HCT116 (cell line): Measurements from ENCODE around the gene RGCC. TPM values are rescaled to one million over a fixed set of nuclear protein-coding genes. Genes with fewer than 3 reads are reported as not detected.

ENCODE experiments used
- ATAC-seq: fragments of 200-7000 bp; cut with Tn5 transposase; 2 replicates; pipeline ENCODE4 v1.9.1; 2020; ENCODE audit warnings: mild to moderate bottlenecking, moderate library complexity
- BruUV-seq: library from RNA; stranded (reverse); fragments of 400-500 nt; replicated peaks from 2 replicates; lab custom pipeline; 2021; lab: Mats Ljungman, UMichigan
- CTCF ChIA-PET: fragments of 300-600 bp; sonication (Branson Sonifier 250); formaldehyde crosslinking; loops from one replicate; lab custom pipeline; 2021; ENCODE audit warnings: antibody characterized with exemption; lab: Charles Lee
- POLR2A ChIA-PET: fragments of 300-600, 350-600 bp; sonication (Branson Sonifier 250); formaldehyde crosslinking; loops from one replicate; lab custom pipeline; 2021; ENCODE audit warnings: antibody characterized with exemption; lab: Charles Lee
- RAD21 ChIA-PET, 2 experiments: fragments of 300-600 bp; sonication (Branson Sonifier 250); formaldehyde crosslinking; loops; one replicate each; lab custom pipeline; 2023; ENCODE audit warnings: low total read pairs in 2 of 2; ENCODE audit not compliant: uncharacterized antibody in 2 of 2, unreplicated experiment in 2 of 2, low non-redundant PET in 1 of 2; lab: Charles Lee
- DNase-seq: peaks from one replicate; pipeline ENCODE4 v3.0.0-alpha.2; 2010; ENCODE audit warnings: low read depth, low spot score
- H2AFZ ChIP-seq: fragments of 200-600 bp; shearing (Covaris generic), sonication (generic); 2 replicates; pipeline ENCODE4 v1.6.1; 2017; ENCODE audit warnings: low read depth, mixed run types, mixed read lengths, antibody characterized with exemption, low read length; ENCODE audit not compliant: poor library complexity, severe bottlenecking
- H3K27ac ChIP-seq: 2 replicates; pipeline ENCODE4 v1.5.1; 2012; ENCODE audit warnings: low read depth, low read length
- H3K27me3 ChIP-seq: fragments of 200-600 bp; sonication (generic); 2 replicates; pipeline ENCODE4 v1.6.1; 2016; ENCODE audit warnings: mixed run types, low read length, mixed read lengths; ENCODE audit not compliant: insufficient read depth
- H3K36me3 ChIP-seq, 2 experiments: fragments of 200-500 bp in 1 of 2; fragments of 200-600 bp in 1 of 2; sonication (Bioruptor generic) in 1 of 2; sonication (generic) in 1 of 2; 2 replicates each; pipeline versions ENCODE4 v1.5.1 to v1.6.1; 2014 to 2016; ENCODE audit warnings: low read length in 2 of 2, inconsistent platforms in 1 of 2, mixed read lengths in 1 of 2, mixed run types in 1 of 2; ENCODE audit not compliant: insufficient read depth in 2 of 2, control insufficient read depth in 1 of 2
- H3K4me1 ChIP-seq, 2 experiments: fragments of 200-600 bp in 1 of 2; sonication (generic) in 1 of 2; 2 replicates each; pipeline versions ENCODE4 v1.5.1 to v1.6.1; 2012 to 2017; ENCODE audit warnings: low read length in 2 of 2, inconsistent platforms in 1 of 2, mild to moderate bottlenecking in 1 of 2, mixed read lengths in 1 of 2, mixed run types in 1 of 2, moderate library complexity in 1 of 2; ENCODE audit not compliant: insufficient read depth in 2 of 2, control insufficient read depth in 1 of 2
- H3K4me2 ChIP-seq: fragments of 200-600 bp; sonication (generic); 2 replicates; pipeline ENCODE4 v1.6.1; 2017; ENCODE audit warnings: mixed run types, low read length, mixed read lengths
- H3K4me3 ChIP-seq, 2 experiments: fragments of 200-600 bp in 1 of 2; sonication (generic) in 1 of 2; replicated peaks in 1 of 2; 2 replicates each; pipeline ENCODE4 v1.5.1; 2011 to 2016; ENCODE audit warnings: low read length in 2 of 2, control low read depth in 1 of 2, low read depth in 1 of 2, mild to moderate bottlenecking in 1 of 2, mixed read lengths in 1 of 2, mixed run types in 1 of 2
- H3K79me2 ChIP-seq: fragments of 200-600 bp; sonication (generic); 2 replicates; pipeline ENCODE4 v1.6.1; 2017; ENCODE audit warnings: mild to moderate bottlenecking, mixed run types, low read length, moderate library complexity, mixed read lengths; ENCODE audit not compliant: insufficient read depth
- H3K9ac ChIP-seq: fragments of 200-600 bp; sonication (generic); 2 replicates; pipeline ENCODE4 v1.6.1; 2016; ENCODE audit warnings: low read length, mixed read lengths
- H3K9me2 ChIP-seq: fragments of 200-600 bp; sonication (generic), shearing (Covaris generic); 2 replicates; pipeline ENCODE4 v1.6.1; 2017; ENCODE audit warnings: mixed run types, mild to moderate bottlenecking, moderate library complexity; ENCODE audit not compliant: insufficient read depth
- H3K9me3 ChIP-seq, 2 experiments: fragments of 200-500 bp in 1 of 2; fragments of 200-600 bp in 1 of 2; sonication (Bioruptor generic) in 1 of 2; sonication (generic) in 1 of 2; 2 replicates each; pipeline ENCODE4 v1.6.1; 2014 to 2017; ENCODE audit warnings: low read length in 2 of 2, mixed read lengths in 2 of 2, inconsistent platforms in 1 of 2, low read depth in 1 of 2, mild to moderate bottlenecking in 1 of 2, mixed run types in 1 of 2, moderate library complexity in 1 of 2; ENCODE audit not compliant: control insufficient read depth in 1 of 2, insufficient read depth in 1 of 2
- H4K20me1 ChIP-seq: fragments of 200-600 bp; sonication (generic), shearing (Covaris generic); 2 replicates; pipeline ENCODE4 v1.6.1; 2017; ENCODE audit warnings: mixed run types, mild to moderate bottlenecking, moderate library complexity; ENCODE audit not compliant: insufficient read depth
- ATF3 ChIP-seq: IDR thresholded peaks from 2 replicates; pipeline ENCODE4 v1.6.1; 2012
- CTCF ChIP-seq, 3 experiments: fragments of 200-600 bp in 1 of 3; sonication (generic) in 1 of 3; IDR thresholded peaks in 2 of 3; conservative IDR thresholded peaks in 1 of 3; 2 replicates each; pipeline ENCODE4 v1.5.1; 2012 to 2017; ENCODE audit warnings: low read depth in 2 of 3, low read length in 2 of 3, antibody characterized with exemption in 1 of 3, borderline replicate concordance in 1 of 3, control low read depth in 1 of 3, mild to moderate bottlenecking in 1 of 3, mixed read lengths in 1 of 3, mixed run types in 1 of 3, moderate library complexity in 1 of 3; ENCODE audit not compliant: insufficient read depth in 1 of 3
- EGR1 ChIP-seq: IDR thresholded peaks from 2 replicates; pipeline ENCODE4 v1.6.1; 2012; ENCODE audit warnings: low read depth
- ELF1 ChIP-seq: IDR thresholded peaks from 2 replicates; pipeline ENCODE4 v1.6.1; 2012; ENCODE audit warnings: low read depth, borderline replicate concordance
- RAD21 ChIP-seq: IDR thresholded peaks from 2 replicates; pipeline ENCODE4 v1.6.1; 2012; ENCODE audit warnings: low read depth, mild to moderate bottlenecking
- REST ChIP-seq: IDR thresholded peaks from 2 replicates; pipeline ENCODE4 v1.6.1; 2012; ENCODE audit warnings: low read depth
- SIN3A ChIP-seq: IDR thresholded peaks from 2 replicates; pipeline ENCODE4 v1.6.1; 2012; ENCODE audit warnings: low read depth
- TCF7L2 ChIP-seq: IDR thresholded peaks from 2 replicates; pipeline ENCODE4 v1.7.0; 2011; ENCODE audit warnings: borderline replicate concordance, inconsistent platforms; ENCODE audit not compliant: insufficient read depth, insufficient read length; ENCODE audit errors: extremely low read depth
- YY1 ChIP-seq: IDR thresholded peaks from 2 replicates; pipeline ENCODE4 v1.6.1; 2011; ENCODE audit warnings: low read length, low read depth, moderate library complexity, mild to moderate bottlenecking; ENCODE audit not compliant: insufficient replicate concordance; ENCODE audit errors: extremely low read depth
- ZFX ChIP-seq: fragments of 450-650 bp; IDR thresholded peaks from 2 replicates; pipeline ENCODE4 v1.6.1; 2017
- intact Hi-C: fragments of 100-400 bp; cut with micrococcal nuclease; formaldehyde crosslinking; loops from 2 replicates; pipeline ENCODE4 v1.10.0; 2022
- total RNA-seq: library from RNA; stranded (reverse); gene quantifications from one replicate; pipeline ENCODE4 v1.2.1, GENCODE V29; 2021; ENCODE audit not compliant: unreplicated experiment

RGCC gene
- total RNA-seq, 1 experiment from 2014 or later = 3.2 TPM

- ATAC-seq (no peak), DNase-seq (no peak)
- RAD21 ChIA-PET = no interaction called here
- H4K20me1 ChIP-seq = no peaks in the 10 kb centered on the region
- peaks cover 0 to 10% of the 10 kb centered on the region in 2 experiments; a peak in 2 of 4 replicates for H3K4me1 ChIP-seq
- H3K4me3 ChIP-seq = no peak overlapping the region
- no TSS peak for BruUV-seq
- no peaks in the 10 kb centered on the region for H3K79me2 ChIP-seq
- POLR2A ChIA-PET = no interaction called here
- CTCF ChIA-PET = interaction anchor here (0.6 kb wide), 1 partner anchor 282 kb away, joined by 3 read pairs; no protein-coding TSS in a partner anchor
- no peak overlapping the region for H3K4me2 ChIP-seq
- H3K36me3 ChIP-seq = no peaks in the 10 kb centered on the region
- no peaks in the 10 kb centered on the region for H3K27me3 ChIP-seq
- no peak overlapping the region for H3K9ac ChIP-seq
- intact Hi-C loops = no loop called here
- no peaks in the 10 kb centered on the region for H3K9me3 ChIP-seq
- H2AFZ ChIP-seq = no peak overlapping the region
- TF ChIP-seq RAD21 (no peak), EGR1 (no peak), REST (no peak), ATF3 (no peak), ZFX (no peak), YY1 (no peak), TCF7L2 (no peak), ELF1 (no peak), CTCF (IDR thresholded peaks at IDR 0.05 in 2 of 3, conservative IDR thresholded peaks at IDR 0.05 in 1 of 3; ENCODE audit: borderline replicate concordance in 1 of 3, insufficient read depth in 1 of 3, low read depth in 2 of 3, low read length in 2 of 3) (no peak), SIN3A (no peak)
- H3K27ac ChIP-seq = no peak overlapping the region
- no peaks in the 10 kb centered on the region for H3K9me2 ChIP-seq
Observed at GRCh38 chr13:41501281-41501680, 43.9 kb downstream of the RGCC start.
